Right lobe of liver (tissue), 6 donors: ENCODE data around the gene STK33. TPM values are rescaled to one million over a fixed set of nuclear protein-coding genes. Genes with fewer than 3 reads are reported as not detected.

Experiments used
- ATAC-seq, 4 donors: fragments of 200-7000 bp; cut with Tn5 transposase; one replicate each; pipeline ENCODE4 v1.9.1; 2020; ENCODE audit warnings: mild to moderate bottlenecking in 4 of 4, moderate library complexity in 4 of 4
- DNase-seq, 3 donors: peaks; one replicate each; pipeline ENCODE4 v3.0.0-alpha.2; 2020
- H3K27ac ChIP-seq, 3 donors: fragments of 200-600 bp; one replicate each; pipeline ENCODE4 v1.8.0; 2022
- H3K27me3 ChIP-seq, 2 donors: fragments of 200-600 bp; one replicate each; pipeline ENCODE4 v1.8.0; 2022
- H3K36me3 ChIP-seq, 4 donors: fragments of 200-600 bp; sonication (generic) in 1 of 4; one replicate each; pipeline versions ENCODE4 v1.5.1 to v1.8.0; 2017 to 2022; ENCODE audit warnings: control low read depth in 1 of 4
- H3K4me1 ChIP-seq, 4 donors: fragments of 200-600 bp; sonication (generic) in 1 of 4; one replicate each; pipeline versions ENCODE4 v1.5.1 to v1.8.0; 2017 to 2022; ENCODE audit warnings: control low read depth in 1 of 4
- H3K4me3 ChIP-seq, 3 donors: fragments of 200-600 bp; one replicate each; pipeline ENCODE4 v1.8.0; 2022
- H3K9me3 ChIP-seq, 4 donors: fragments of 200-600 bp; sonication (generic) in 1 of 4; one replicate each; pipeline versions ENCODE4 v1.5.1 to v1.8.0; 2017 to 2022; ENCODE audit warnings: control low read depth in 1 of 4
- POLR2A ChIP-seq: fragments of 450-650 bp; IDR thresholded peaks from one replicate; pipeline ENCODE4 v1.6.1; 2017; ENCODE audit warnings: antibody characterized with exemption, mild to moderate bottlenecking
- WGBS: methylation state at CpG from one replicate; pipeline ENCODE4 v1.1.6; 2018; ENCODE audit warnings: low coverage, low lambda C conversion rate; ENCODE audit not compliant: insufficient coverage; ENCODE audit errors: missing lambda C conversion rate; 5-methylcytosine and 5-hydroxymethylcytosine counted together
- intact Hi-C, 2 donors: fragments of 100-400 bp; cut with DNase I; formaldehyde crosslinking; loops; one replicate each; pipeline versions ENCODE4 v1.11.2 to v1.14.1; 2022
- total RNA-seq, 6 experiments: library from RNA; depleted of rRNA in 2 of 6; stranded (reverse); fragments of >200 nt in 2 of 6; fragmentation: NEBNext Ultra II Directional in 3 of 6; extraction: Animal tissue kit (Norgen Biotek cat#: 25700) in 3 of 6; gene quantifications; one replicate each; pipeline versions ENCODE4 v1.1.0 to v1.2.4, GENCODE V29; 2016 to 2023
- TF ChIP-seq, protein P1 (sequence below), 4 donors: fragments of 200-600 bp in 3 of 4; fragments of 450-650 bp in 1 of 4; IDR thresholded peaks; one replicate each; pipeline versions ENCODE4 v1.5.1 to v1.8.0; 2016 to 2022; ENCODE audit warnings: antibody characterized with exemption in 4 of 4, mild to moderate bottlenecking in 2 of 4
- donor health status: DM: no; HTN: yes; CAD: no.
- donor health status: DM: no; HTN: no; CAD: no.
- donor health status: DM: no; HTN: no; CAD: no.
- donor health status: DM: no; HTN: yes; CAD: no.
- donor health status: DM: no; HTN: yes; CAD: no.

Gene STK33
- total RNA-seq, 6 experiments from 2014 or later, result 0.12 to 1.1 (median 0.42) TPM; not detected in 2

DNA sequence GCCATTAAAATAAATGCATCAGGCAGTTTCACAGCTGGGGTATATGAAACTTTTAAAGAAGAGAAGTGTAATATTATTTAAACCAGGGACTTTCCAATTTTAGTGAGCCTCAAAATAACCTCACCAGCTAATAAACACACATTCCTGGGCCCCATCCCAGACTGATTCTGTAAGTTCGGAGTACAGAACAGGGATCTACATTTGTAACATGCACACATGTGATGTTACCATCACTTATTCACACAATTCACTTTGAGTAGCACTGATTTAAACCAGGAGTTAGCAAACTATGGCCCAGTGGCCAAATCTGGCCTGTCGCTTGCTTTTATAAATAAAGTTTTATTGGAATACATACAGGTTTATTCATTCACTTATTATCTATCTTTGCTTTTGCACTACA, 62.0 kb downstream of the STK33 start:
- TF ChIP-seq, protein P1, sequence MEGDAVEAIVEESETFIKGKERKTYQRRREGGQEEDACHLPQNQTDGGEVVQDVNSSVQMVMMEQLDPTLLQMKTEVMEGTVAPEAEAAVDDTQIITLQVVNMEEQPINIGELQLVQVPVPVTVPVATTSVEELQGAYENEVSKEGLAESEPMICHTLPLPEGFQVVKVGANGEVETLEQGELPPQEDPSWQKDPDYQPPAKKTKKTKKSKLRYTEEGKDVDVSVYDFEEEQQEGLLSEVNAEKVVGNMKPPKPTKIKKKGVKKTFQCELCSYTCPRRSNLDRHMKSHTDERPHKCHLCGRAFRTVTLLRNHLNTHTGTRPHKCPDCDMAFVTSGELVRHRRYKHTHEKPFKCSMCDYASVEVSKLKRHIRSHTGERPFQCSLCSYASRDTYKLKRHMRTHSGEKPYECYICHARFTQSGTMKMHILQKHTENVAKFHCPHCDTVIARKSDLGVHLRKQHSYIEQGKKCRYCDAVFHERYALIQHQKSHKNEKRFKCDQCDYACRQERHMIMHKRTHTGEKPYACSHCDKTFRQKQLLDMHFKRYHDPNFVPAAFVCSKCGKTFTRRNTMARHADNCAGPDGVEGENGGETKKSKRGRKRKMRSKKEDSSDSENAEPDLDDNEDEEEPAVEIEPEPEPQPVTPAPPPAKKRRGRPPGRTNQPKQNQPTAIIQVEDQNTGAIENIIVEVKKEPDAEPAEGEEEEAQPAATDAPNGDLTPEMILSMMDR (IDR thresholded peaks at IDR 0.05), result no peak
- no peak for TF ChIP-seq POLR2A
- Histone ChIP-seq H3K4me1 (no peaks in the 10 kb centered on the region), H3K9me3 (no peaks in the 10 kb centered on the region), H3K27me3 (no peaks in the 10 kb centered on the region), H3K4me3 (no peak overlapping the region), H3K27ac (no peak overlapping the region), H3K36me3 (no peaks in the 10 kb centered on the region)
- DNase-seq (no peak), ATAC-seq (no peak)
- 93% methylated on average over 2 of the region's 2 CpGs for WGBS
- intact Hi-C loops, result no loop called here

DNA sequence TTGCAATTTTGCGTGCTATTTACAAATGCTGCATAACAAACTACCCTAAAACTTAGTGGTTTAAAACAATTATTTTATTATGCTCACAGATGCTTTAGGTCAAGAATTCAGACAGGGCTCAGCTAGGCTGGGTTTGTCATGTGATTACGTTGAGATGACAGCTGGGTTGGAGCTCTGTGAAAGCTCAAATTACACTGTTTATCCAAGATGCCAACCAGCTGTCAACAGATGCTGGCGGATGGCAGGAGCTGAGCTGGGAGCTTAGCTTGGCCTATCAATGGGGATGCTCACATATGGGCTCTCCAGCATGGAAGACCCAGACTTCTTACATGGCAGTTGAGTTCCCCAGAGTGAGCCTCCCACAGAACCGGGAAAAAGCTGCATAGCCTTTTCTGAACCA, 62.7 kb downstream of the STK33 start:
- Histone ChIP-seq H3K9me3 (no peaks in the 10 kb centered on the region), H3K27me3 (no peaks in the 10 kb centered on the region), H3K36me3 (no peaks in the 10 kb centered on the region), H3K4me1 (no peaks in the 10 kb centered on the region), H3K4me3 (no peak overlapping the region), H3K27ac (no peak overlapping the region)
- TF ChIP-seq POLR2A, result no peak
- TF ChIP-seq, protein P1 (IDR thresholded peaks at IDR 0.05), result no peak
- intact Hi-C loops, result no loop called here
- DNase-seq (no peak), ATAC-seq (no peak)
- 63% methylated on average over 3 of the region's 4 CpGs for WGBS

DNA sequence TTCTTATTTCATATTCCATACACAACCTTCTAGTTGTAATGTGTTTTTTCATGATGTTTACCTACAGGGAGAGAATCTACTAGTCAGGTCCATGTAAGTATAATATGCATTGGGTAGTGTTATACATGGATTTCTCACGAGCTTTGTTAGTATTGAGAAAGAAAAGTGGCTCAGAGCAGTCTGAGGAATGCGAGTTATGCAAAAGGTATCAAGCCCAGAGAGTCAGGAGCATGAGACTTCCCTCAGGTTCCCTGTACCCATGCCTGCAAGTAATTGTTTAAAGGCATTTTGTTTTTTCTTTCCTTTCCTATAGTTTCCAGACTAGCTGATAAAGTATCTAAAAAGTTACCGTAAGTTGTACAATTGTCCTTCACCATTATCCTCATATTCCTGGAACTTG, 66.1 kb downstream of the STK33 start:
- no peak for TF ChIP-seq POLR2A
- TF ChIP-seq, protein P1 (IDR thresholded peaks at IDR 0.05), result no peak
- no peak for ATAC-seq
- Histone ChIP-seq H3K36me3 (no peaks in the 10 kb centered on the region), H3K9me3 (no peaks in the 10 kb centered on the region), H3K4me3 (no peak overlapping the region), H3K4me1 (no peaks in the 10 kb centered on the region), H3K27ac (no peak overlapping the region), H3K27me3 (no peaks in the 10 kb centered on the region)
- DNase-seq, result no peak
- intact Hi-C loops, result no loop called here
- 59% methylated on average over 3 of the region's 3 CpGs for WGBS

DNA sequence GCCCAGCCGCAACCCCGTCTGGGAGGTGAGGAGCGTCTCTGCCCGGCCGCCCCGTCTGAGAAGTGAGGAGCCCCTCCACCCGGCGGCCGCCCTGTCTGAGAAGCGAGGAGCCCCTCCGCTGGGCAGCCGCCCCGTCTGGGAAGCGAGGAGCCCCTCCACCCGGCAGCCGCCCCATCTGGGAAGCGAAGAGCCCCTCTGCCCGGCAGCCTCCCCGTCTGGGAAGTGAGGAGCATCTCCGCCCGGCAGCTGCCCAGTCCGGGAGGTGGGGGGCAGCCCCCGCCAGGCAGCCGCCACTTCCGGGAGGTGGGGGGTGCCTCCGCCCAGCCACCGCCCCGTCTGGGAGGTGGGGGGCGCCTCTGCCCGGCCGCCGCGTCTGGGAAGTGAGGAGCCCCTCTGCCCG, 70.6 kb downstream of the STK33 start:
- H3K36me3 ChIP-seq, result no peaks in the 10 kb centered on the region
- H3K27ac ChIP-seq, result no peak overlapping the region
- TF ChIP-seq, protein P1 (IDR thresholded peaks at IDR 0.05), result no peak
- no peak for TF ChIP-seq POLR2A
- H3K4me3 ChIP-seq, result no peak overlapping the region
- intact Hi-C loops, result no loop called here
- no peak for DNase-seq
- WGBS, result 89% methylated on average over 5 of the region's 34 CpGs
- no peak for ATAC-seq
- no peaks in the 10 kb centered on the region for H3K9me3 ChIP-seq
- H3K27me3 ChIP-seq, result no peaks in the 10 kb centered on the region
- H3K4me1 ChIP-seq, result no peaks in the 10 kb centered on the region

DNA sequence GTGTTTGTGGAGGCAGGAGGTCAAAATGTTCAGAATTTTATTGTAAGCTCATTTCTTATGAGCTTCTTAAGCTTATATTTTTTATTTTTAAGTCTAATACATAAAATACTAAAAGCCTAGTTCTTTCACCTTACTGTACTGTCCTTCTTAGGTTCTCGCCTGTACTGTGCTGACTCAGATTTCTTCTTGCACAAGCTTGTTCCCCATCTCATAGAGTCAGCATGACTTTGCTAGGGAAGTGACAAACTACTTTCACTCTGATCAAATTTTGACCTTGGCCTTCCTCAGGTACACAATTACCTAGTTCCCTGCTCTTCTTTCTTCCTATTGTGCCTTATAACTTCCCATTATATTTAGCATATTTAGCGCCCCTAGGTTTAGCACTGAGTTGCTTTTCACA, 81.5 kb downstream of the STK33 start:
- H3K4me3 ChIP-seq, result no peak overlapping the region
- DNase-seq (no peak), ATAC-seq (no peak)
- no peaks in the 10 kb centered on the region for H3K9me3 ChIP-seq
- 63% methylated on average over 2 of the region's 2 CpGs for WGBS
- no peaks in the 10 kb centered on the region for H3K4me1 ChIP-seq
- TF ChIP-seq POLR2A, result no peak
- TF ChIP-seq, protein P1 (IDR thresholded peaks at IDR 0.05), result no peak
- H3K27ac ChIP-seq, result no peak overlapping the region
- H3K36me3 ChIP-seq, result no peaks in the 10 kb centered on the region
- intact Hi-C loops, result no loop called here
- H3K27me3 ChIP-seq, result no peaks in the 10 kb centered on the region
